ENCODE measurements around the gene RHOT1.
"Not testable (repeated sequence)": the region's sequence is repeated elsewhere in the genome, so short reads cannot be mapped to it uniquely, and the experiment has no call there.

Gene RHOT1

DNA sequence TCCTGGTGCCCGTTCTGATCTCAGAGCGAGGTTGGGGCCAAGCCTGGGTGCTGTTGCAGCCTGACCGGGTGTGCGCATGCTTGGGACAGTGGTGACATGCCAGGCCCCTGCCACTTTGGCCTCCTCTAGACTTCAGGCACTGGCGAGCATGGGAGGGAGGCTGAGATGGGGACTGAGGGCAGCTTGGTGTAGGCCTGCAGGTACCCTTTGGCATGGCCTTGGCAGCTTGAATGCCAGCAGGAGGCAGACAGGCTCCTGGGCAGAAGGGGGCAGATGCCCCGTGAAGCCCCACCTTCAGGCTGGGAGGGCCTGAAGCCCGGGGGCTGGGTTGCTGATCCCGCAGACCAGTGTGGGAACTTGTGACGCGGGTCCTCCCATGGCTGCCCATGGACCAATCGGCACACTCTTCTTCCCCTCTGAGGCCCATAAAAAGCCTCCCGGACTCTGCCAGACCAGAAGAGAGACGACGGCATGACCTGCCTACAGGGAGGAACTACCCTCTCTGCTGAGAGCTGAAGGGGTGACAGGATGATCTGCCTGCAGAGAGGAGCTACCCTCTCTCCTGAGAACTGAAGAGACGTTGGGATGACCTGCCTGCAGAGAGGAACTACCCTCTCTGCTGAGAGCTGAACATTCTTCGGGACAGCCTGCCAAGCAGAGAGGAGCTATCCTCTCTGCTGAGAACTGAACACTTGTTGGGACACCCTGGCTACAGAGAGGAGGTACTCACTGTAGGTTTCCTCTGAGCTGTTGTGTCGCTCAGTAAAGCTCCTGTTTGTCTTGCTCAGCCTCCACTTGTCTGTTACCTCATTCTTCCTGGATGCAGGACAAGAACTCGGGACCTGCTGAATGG is 17.5 kb downstream of the RHOT1 start:
- no peak for DNase-seq (ENCODE audit: low read depth, low spot score)
- TF ChIP-seq, protein P1, sequence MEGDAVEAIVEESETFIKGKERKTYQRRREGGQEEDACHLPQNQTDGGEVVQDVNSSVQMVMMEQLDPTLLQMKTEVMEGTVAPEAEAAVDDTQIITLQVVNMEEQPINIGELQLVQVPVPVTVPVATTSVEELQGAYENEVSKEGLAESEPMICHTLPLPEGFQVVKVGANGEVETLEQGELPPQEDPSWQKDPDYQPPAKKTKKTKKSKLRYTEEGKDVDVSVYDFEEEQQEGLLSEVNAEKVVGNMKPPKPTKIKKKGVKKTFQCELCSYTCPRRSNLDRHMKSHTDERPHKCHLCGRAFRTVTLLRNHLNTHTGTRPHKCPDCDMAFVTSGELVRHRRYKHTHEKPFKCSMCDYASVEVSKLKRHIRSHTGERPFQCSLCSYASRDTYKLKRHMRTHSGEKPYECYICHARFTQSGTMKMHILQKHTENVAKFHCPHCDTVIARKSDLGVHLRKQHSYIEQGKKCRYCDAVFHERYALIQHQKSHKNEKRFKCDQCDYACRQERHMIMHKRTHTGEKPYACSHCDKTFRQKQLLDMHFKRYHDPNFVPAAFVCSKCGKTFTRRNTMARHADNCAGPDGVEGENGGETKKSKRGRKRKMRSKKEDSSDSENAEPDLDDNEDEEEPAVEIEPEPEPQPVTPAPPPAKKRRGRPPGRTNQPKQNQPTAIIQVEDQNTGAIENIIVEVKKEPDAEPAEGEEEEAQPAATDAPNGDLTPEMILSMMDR (IDR thresholded peaks at IDR 0.05; ENCODE audit: insufficient read depth, low read length, missing control alignments) = no peak
- ChIA-PET CTCF (interaction anchor here (0.6 to 1.3 kb wide), 3 partner anchors 22 to 153 kb away, joined by 3 to 5 read pairs (median 3); partner anchors contain the start of gene LRRC37B), POLR2A (interaction anchor here (1.3 kb wide), 1 partner anchor 18 kb away, joined by 3 read pairs; the partner anchor contains the start of gene RHOT1)
- no peak overlapping the region for H3K4me3 ChIP-seq (ENCODE audit: low read depth, low read length)

DNA sequence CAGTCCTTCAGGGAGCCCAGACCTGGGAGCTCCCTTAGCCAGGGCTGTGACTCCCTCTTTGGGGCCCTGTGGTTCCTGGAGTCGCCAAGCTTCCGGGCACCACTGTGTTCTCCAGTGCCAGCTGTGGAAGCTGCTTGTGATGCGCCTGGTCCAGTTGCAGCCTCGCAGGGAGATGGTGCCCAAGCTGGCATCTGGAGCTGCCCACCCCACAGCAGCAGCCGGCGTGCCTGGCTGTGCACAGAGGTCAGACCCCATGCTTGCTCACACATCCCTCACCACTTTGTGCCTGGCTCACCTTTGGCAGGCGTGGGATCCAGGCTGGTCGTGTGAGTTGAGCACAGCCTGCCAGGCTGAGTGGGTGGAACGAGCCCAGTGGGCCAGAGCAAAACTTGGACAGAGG is 18.2 kb downstream of the RHOT1 start:
- no peak overlapping the region for H3K4me3 ChIP-seq (ENCODE audit: low read depth, low read length)
- DNase-seq (ENCODE audit: low read depth, low spot score) = no peak
- CTCF ChIA-PET = interaction anchor here (1.1 to 1.3 kb wide), 2 partner anchors 22 to 153 kb away, joined by 3 to 5 read pairs; partner anchors contain the start of gene LRRC37B
- POLR2A ChIA-PET = interaction anchor here (1.3 kb wide), 1 partner anchor 19 kb away, joined by 3 read pairs; the partner anchor contains the start of gene RHOT1
- TF ChIP-seq, protein P1 (IDR thresholded peaks at IDR 0.05; ENCODE audit: insufficient read depth, low read length, missing control alignments) = no peak

DNA sequence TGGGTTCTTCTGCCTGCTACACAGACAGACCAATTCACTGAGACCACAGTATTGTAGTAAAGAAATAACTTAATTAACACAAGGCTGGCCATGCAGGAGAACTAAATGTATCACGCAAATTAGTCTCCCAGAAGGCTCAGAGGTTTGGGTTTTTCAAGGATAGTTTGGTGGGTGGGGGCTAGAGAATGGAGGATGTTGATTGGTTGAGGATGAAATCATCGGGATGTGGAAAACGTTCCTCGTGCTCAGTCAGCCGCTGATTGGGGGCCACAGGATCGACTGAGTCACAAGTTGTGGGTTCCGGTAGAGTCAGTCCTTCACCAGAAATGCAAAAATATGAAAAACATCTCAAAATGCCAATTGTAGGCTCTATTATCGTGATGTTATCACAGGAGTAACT is 18.7 kb downstream of the RHOT1 start:
- POLR2A ChIA-PET = interaction anchor here (1.4 kb wide), 1 partner anchor 19 kb away, joined by 8 read pairs; the partner anchor contains the start of gene RHOT1
- no peak overlapping the region for H3K4me3 ChIP-seq (ENCODE audit: low read depth, low read length)
- CTCF ChIA-PET = interaction anchor here (1.1 kb wide), 1 partner anchor 23 kb away, joined by 5 read pairs; no protein-coding TSS in a partner anchor
- no peak for DNase-seq (ENCODE audit: low read depth, low spot score)
- TF ChIP-seq, protein P1 (IDR thresholded peaks at IDR 0.05; ENCODE audit: insufficient read depth, low read length, missing control alignments) = no peak

DNA sequence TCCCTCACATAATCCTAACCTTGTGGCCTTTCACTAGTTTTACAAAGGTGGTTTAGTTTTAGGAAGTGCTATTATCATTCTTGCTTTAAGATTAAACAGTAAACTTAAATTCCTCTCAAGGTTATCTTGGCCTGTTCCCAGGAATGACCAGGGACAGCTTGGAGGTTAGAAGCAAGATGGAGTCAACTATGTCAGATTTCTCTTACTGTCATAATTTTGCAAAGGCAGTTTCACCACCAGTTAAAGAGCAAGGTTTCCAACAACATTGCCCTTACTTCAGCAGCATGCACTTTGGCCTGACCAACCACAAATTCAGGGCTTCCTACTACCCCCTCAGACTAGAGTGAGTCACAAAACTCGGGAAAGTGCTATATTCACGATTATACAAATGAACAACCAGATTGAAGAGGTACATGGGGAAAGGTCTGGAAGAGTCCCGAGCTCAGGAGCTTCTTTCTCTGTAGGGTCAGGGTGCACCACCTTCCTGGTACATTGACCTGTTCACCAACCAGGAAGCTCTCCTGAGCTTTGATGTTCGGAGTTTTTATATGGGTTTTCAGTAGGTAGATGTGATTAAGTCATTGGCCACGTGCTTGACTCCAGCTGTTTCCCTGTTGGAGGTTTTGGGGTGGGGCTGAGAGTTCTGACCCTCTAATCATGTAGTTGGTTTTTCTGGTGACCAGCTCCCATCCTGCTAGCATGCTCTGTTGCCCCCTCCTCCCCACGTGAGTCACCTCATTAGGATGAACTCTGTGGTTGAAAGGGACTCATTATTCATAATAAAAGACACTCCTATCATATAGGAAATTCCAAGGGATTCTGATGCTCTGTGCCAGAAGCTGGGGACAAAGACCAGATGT is 19.4 kb downstream of the RHOT1 start:
- TF ChIP-seq, protein P1 (IDR thresholded peaks at IDR 0.05; ENCODE audit: insufficient read depth, low read length, missing control alignments) = no peak
- POLR2A ChIA-PET = interaction anchor here (0.5 to 1.4 kb wide), 3 partner anchors 19 to 32 kb away, joined by 3 to 8 read pairs (median 3); partner anchors contain the start of gene RHOT1
- DNase-seq (ENCODE audit: low read depth, low spot score) = no peak

DNA sequence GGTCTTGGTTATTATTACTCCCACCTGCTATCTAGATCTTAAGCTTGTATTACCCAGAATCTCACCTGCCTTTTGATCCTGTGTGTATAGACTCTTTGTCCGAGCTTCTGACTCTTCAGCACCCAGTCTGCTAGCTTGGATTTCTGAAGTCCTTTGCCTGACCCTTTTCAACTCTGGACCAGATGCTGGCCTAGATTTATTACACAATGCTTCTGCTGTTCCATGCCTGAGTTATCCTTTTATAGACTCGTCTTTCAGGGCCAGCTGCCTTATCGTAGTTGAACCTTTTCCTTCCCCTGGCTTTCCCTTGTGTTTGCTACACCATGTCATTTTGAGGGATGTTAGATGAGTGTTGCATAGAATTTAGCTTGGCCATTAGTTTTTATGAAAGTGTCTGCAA is 32.6 kb downstream of the RHOT1 start:
- no peak overlapping the region for H3K4me3 ChIP-seq (ENCODE audit: low read depth, low read length)
- ChIA-PET POLR2A (interaction anchor here (0.7 kb wide), 1 partner anchor 181 kb away, joined by 3 read pairs; no protein-coding TSS in a partner anchor), CTCF (interaction anchor here (0.8 to 1.5 kb wide), 2 partner anchors 10 to 32 kb away, joined by 3 to 6 read pairs; partner anchors contain the start of gene RHOT1)
- TF ChIP-seq, protein P1 (IDR thresholded peaks at IDR 0.05; ENCODE audit: insufficient read depth, low read length, missing control alignments) = no peak
- no peak for DNase-seq (ENCODE audit: low read depth, low spot score)

More for the DNA sequence above, 19.4 kb downstream of the RHOT1 start:
- CTCF ChIA-PET = interaction anchor here (1.1 kb wide), 1 partner anchor 275 kb away, joined by 3 read pairs; no protein-coding TSS in a partner anchor
- H3K4me3 ChIP-seq (ENCODE audit: low read depth, low read length) = no peak overlapping the region

DNA sequence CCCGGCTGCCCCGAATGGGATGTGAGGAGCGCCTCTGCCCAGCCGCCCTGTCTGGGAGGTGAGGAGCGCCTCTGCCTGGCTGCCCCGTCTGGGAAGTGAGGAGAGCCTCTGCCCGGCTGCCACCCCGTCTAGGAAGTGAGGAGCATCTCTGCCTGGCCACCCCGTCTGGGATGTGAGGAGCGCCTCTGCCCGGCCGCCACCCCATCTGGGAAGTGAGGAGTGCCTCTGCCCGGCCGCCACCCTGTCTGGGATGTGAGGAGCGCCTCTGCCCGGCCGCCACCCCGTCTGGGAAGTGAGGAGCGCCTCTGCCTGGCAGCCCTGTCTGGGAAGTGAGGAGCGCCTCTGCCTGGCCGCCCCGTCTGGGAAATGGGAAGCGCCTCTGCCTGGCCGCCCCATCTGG is 36.4 kb downstream of the RHOT1 start:
- H3K4me3 ChIP-seq (ENCODE audit: low read depth, low read length); CTCF ChIA-PET; POLR2A ChIA-PET; DNase-seq (ENCODE audit: low read depth, low spot score): not testable (repeated sequence)

DNA sequence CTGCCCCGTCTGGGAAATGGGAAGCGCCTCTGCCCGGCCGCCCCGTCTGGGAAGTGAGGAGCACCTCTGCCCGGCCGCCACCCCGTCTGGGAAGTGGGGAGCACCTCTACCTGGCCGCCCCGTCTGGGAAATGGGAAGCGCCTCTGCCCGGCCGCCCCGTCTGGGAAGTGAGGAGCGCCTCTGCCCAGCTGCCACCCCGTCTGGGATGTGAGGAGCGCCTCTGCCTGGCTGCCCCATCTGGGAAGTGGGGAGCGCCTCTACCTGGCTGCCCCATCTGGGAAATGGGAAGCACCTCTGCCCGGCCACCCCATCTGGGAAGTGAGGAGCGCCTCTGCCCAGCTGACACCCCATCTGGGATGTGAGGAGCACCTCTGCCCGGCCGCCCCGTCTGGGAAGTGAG is 36.8 kb downstream of the RHOT1 start:
- H3K4me3 ChIP-seq (ENCODE audit: low read depth, low read length); CTCF ChIA-PET; POLR2A ChIA-PET; DNase-seq (ENCODE audit: low read depth, low spot score): not testable (repeated sequence)

DNA sequence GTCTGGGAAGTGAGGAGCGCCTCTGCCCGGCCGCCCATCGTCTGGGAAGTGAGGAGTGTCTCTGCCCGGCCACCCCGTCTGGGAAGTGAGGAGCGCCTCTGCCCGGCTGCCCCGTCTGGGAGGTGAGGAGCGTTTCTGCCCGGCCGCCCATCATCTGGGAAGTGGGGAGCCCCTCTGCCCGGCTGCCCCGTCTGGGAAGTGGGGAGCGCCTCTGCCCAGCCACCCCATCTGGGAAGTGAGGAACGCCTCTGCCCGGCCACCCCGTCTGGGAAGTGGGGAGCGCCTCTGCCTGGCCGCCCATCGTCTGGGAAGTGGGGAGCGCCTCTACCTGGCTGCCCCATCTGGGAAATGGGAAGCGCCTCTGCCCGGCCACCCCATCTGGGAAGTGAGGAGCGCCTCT is 37.2 kb downstream of the RHOT1 start:
- H3K4me3 ChIP-seq (ENCODE audit: low read depth, low read length); POLR2A ChIA-PET; DNase-seq (ENCODE audit: low read depth, low spot score); CTCF ChIA-PET: not testable (repeated sequence)

DNA sequence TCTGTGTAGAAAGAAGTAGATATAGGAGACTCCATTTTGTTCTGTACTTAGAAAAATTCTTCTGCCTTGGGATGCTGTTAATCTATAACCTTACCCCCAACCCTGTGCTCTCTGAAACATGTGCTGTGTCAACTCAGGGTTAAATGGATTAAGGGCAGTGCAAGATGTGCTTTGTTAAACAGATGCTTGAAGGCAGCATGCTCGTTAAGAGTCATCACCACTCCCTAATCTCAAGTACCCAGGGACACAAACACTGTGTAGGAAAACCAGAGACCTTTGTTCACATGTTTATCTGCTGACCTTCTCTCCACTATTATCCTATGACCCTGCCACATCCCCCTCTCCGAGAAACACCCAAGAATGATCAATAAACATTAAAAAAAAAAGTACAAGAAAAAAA is 38.0 kb downstream of the RHOT1 start:
- CTCF ChIA-PET; H3K4me3 ChIP-seq (ENCODE audit: low read depth, low read length); POLR2A ChIA-PET; DNase-seq (ENCODE audit: low read depth, low spot score): not testable (repeated sequence)

All from AG04449 (cell line).